HG03103 (cell line): Measurements from ENCODE around the gene PLA2G1B.

Experiments used
- ATAC-seq: cut with Tn5 transposase; IDR thresholded peaks from one replicate; pipeline ENCODE4 v1.9.1; 2021; ENCODE audit warnings: low read depth; ENCODE audit not compliant: unreplicated experiment

Gene PLA2G1B

GRCh38 chr12:120327593-120327992 lies at the start of gene PLA2G1B:
PLA2G1B (minus strand) TSS chr12:120327779; CDS start chr12:120327753, 26 bp downstream.
- ATAC-seq, result no peak

GRCh38 chr12:120376934-120377572 lies 49.5 kb upstream of the PLA2G1B start:
- ATAC-seq, result no peak

GRCh38 chr12:120376416-120376815 lies 48.8 kb upstream of the PLA2G1B start:
- ATAC-seq, result no peak

GRCh38 chr12:120376009-120376408 lies 48.4 kb upstream of the PLA2G1B start:
- no peak for ATAC-seq

GRCh38 chr12:120373683-120374082 lies 46.1 kb upstream of the PLA2G1B start:
- ATAC-seq, result no peak

GRCh38 chr12:120370343-120371243 lies 43.0 kb upstream of the PLA2G1B start:
- ATAC-seq, result no peak

- no peak for ATAC-seq
These were observed 42.2 kb upstream of the PLA2G1B start for GRCh38 chr12:120369603-120370342.

GRCh38 chr12:120368789-120369602 lies 41.4 kb upstream of the PLA2G1B start, which contains the start of gene MSI1:
MSI1 (minus strand) TSS chr12:120369164; CDS start chr12:120369091, 73 bp downstream.
- ATAC-seq, result no peak

GRCh38 chr12:120367924-120368788 lies 40.6 kb upstream of the PLA2G1B start:
- no peak for ATAC-seq

GRCh38 chr12:120367233-120367923 lies 39.8 kb upstream of the PLA2G1B start:
- ATAC-seq, result no peak

- no peak for ATAC-seq
These were observed 39.3 kb upstream of the PLA2G1B start for GRCh38 chr12:120366845-120367232.

- no peak for ATAC-seq
These were observed 38.7 kb upstream of the PLA2G1B start for GRCh38 chr12:120366341-120366705.

- ATAC-seq, result no peak
These were observed 38.2 kb upstream of the PLA2G1B start for GRCh38 chr12:120365675-120366340.

- ATAC-seq, result no peak
These were observed 36.9 kb upstream of the PLA2G1B start for GRCh38 chr12:120364487-120364886.

- ATAC-seq, result no peak
These were observed 35.8 kb upstream of the PLA2G1B start for GRCh38 chr12:120363274-120363855.

- ATAC-seq, result no peak
These were observed 35.1 kb upstream of the PLA2G1B start for GRCh38 chr12:120362516-120363273.
